Neuronal stem cell (in vitro differentiated cells): ENCODE data around the gene SYT13.

Experiments
- DNase-seq: peaks from one replicate; pipeline ENCODE4 v3.0.0-alpha.2; 2013; ENCODE audit warnings: low spot score
- H2AFZ ChIP-seq: one replicate; pipeline ENCODE4 v1.6.1; 2013; ENCODE audit warnings: mild to moderate bottlenecking, low read length, inconsistent platforms
- H2AK5ac ChIP-seq: 2 replicates; pipeline ENCODE4 v1.6.1; 2013; ENCODE audit warnings: low read depth, mild to moderate bottlenecking, inconsistent platforms, low read length, moderate library complexity, mixed read lengths
- H2BK120ac ChIP-seq: 2 replicates; pipeline ENCODE4 v1.6.1; 2013; ENCODE audit warnings: low read depth, mild to moderate bottlenecking, inconsistent platforms, low read length, moderate library complexity, mixed read lengths
- H2BK12ac ChIP-seq: one replicate; pipeline ENCODE4 v1.6.1; 2013; ENCODE audit warnings: low read length, inconsistent platforms
- H2BK15ac ChIP-seq: 2 replicates; pipeline ENCODE4 v1.6.1; 2013; ENCODE audit warnings: mild to moderate bottlenecking, low read length, inconsistent platforms, mixed read lengths
- H2BK5ac ChIP-seq: one replicate; pipeline ENCODE4 v1.6.1; 2013; ENCODE audit warnings: inconsistent platforms, mild to moderate bottlenecking, low read length, moderate library complexity
- H3K14ac ChIP-seq: one replicate; pipeline ENCODE4 v1.6.1; 2013; ENCODE audit warnings: low read length, inconsistent platforms
- H3K18ac ChIP-seq: 2 replicates; pipeline ENCODE4 v1.6.1; 2013; ENCODE audit warnings: low read length, inconsistent platforms
- H3K23ac ChIP-seq: 2 replicates; pipeline ENCODE4 v1.6.1; 2013; ENCODE audit warnings: low read depth, mild to moderate bottlenecking, mixed read lengths, low read length, inconsistent platforms; ENCODE audit not compliant: poor library complexity
- H3K27ac ChIP-seq: replicated peaks from 3 replicates; pipeline ENCODE4 v1.5.1; 2013; ENCODE audit warnings: low read length, inconsistent platforms
- H3K27me3 ChIP-seq, 3 experiments: 2 replicates each; pipeline ENCODE4 v1.6.1; 2013; ENCODE audit warnings: low read length in 3 of 3, mild to moderate bottlenecking in 2 of 3, inconsistent platforms in 1 of 3, low read depth in 1 of 3, mixed read lengths in 1 of 3, moderate library complexity in 1 of 3; ENCODE audit not compliant: control insufficient read depth in 3 of 3, insufficient read depth in 3 of 3
- H3K36me3 ChIP-seq, 2 donors: replicated peaks in 1 of 2; 2 replicates each; pipeline ENCODE4 v1.6.1; 2013; ENCODE audit warnings: low read length in 2 of 2; ENCODE audit not compliant: control insufficient read depth in 2 of 2, insufficient read depth in 2 of 2
- H3K4ac ChIP-seq: 2 replicates; pipeline ENCODE4 v1.6.1; 2013; ENCODE audit warnings: inconsistent platforms, mild to moderate bottlenecking, low read length, moderate library complexity
- H3K4me1 ChIP-seq, 2 donors: 1 replicate in 1 of 2; 2 replicates in 1 of 2; pipeline ENCODE4 v1.6.1; 2013; ENCODE audit warnings: low read length in 2 of 2, low read depth in 1 of 2; ENCODE audit not compliant: control insufficient read depth in 2 of 2, insufficient read depth in 1 of 2
- H3K4me2 ChIP-seq: one replicate; pipeline ENCODE4 v1.6.1; 2013; ENCODE audit warnings: mild to moderate bottlenecking, low read length, inconsistent platforms; ENCODE audit not compliant: insufficient read depth, poor library complexity, severe bottlenecking
- H3K4me3 ChIP-seq, 2 donors: 2 replicates each; pipeline ENCODE4 v1.5.1; 2013; ENCODE audit warnings: low read length in 2 of 2, mild to moderate bottlenecking in 2 of 2, inconsistent platforms in 1 of 2, moderate library complexity in 1 of 2
- H3K79me1 ChIP-seq: one replicate; pipeline ENCODE4 v1.6.1; 2013; ENCODE audit warnings: low read depth, mild to moderate bottlenecking, inconsistent platforms, low read length, moderate library complexity
- H3K9ac ChIP-seq: one replicate; pipeline ENCODE4 v1.6.1; 2013; ENCODE audit warnings: mild to moderate bottlenecking, low read depth, low read length, inconsistent platforms; ENCODE audit not compliant: poor library complexity
- H3K9me3 ChIP-seq, 2 donors: replicated peaks in 1 of 2; 2 replicates each; pipeline versions ENCODE3 to v1.6.1; 2013; ENCODE audit warnings: low read length in 2 of 2, mild to moderate bottlenecking in 2 of 2, inconsistent platforms in 1 of 2, low read depth in 1 of 2, mixed read lengths in 1 of 2, moderate library complexity in 1 of 2; ENCODE audit not compliant: control insufficient read depth in 2 of 2, insufficient read depth in 1 of 2
- H4K8ac ChIP-seq: one replicate; pipeline ENCODE4 v1.6.1; 2013; ENCODE audit warnings: low read depth, mild to moderate bottlenecking, inconsistent platforms, low read length, moderate library complexity
- H4K91ac ChIP-seq: one replicate; pipeline ENCODE4 v1.6.1; 2013; ENCODE audit warnings: low read length, low read depth, mild to moderate bottlenecking, inconsistent platforms; ENCODE audit not compliant: poor library complexity
- WGBS, 2 donors: extraction: QIAGEN DNeasy Blood & Tissue Kit; methylation state at CpG; one replicate each; pipeline ENCODE4 v1.1.7; 2013; ENCODE audit warnings: missing lambda C conversion rate in 2 of 2, mixed read lengths in 1 of 2; ENCODE audit not compliant: insufficient read length in 2 of 2, insufficient replicate concordance in 1 of 2; ENCODE audit errors: extremely low coverage in 2 of 2; 5-methylcytosine and 5-hydroxymethylcytosine counted together

SYT13 gene

DNA sequence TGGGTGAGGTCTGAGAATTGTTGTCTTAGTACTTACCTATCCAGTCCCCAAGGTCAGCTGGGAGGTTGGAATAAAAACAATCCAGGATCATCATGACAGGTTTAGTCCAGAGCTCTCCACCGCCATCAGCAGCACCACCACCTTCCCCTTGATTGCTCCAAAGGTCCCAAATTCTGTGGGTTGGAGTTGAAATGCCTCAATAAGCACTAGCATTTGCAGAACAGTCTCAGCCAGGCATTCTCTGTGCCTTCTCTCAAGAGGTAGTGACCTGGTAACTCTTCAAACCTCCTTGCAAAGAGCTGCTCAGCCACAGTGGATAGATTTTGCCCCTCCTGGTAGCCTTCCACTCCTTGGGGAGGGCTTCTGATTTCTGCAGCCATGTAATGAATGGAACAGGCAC lies 70.1 kb downstream of the SYT13 start:
- Histone ChIP-seq H3K23ac (no peak overlapping the region), H2AFZ (no peak overlapping the region), H3K9ac (no peak overlapping the region), H4K91ac (no peak overlapping the region), H3K14ac (no peak overlapping the region), H3K27ac (no peak overlapping the region), H4K8ac (no peak overlapping the region), H3K4me1 (no peaks in the 10 kb centered on the region), H2AK5ac (no peak overlapping the region), H3K4ac (no peak overlapping the region), H3K9me3 (no peaks in the 10 kb centered on the region), H2BK15ac (no peak overlapping the region), H3K4me2 (no peak overlapping the region), H2BK12ac (no peak overlapping the region), H3K79me1 (no peaks in the 10 kb centered on the region), H3K27me3 (no peaks in the 10 kb centered on the region), H3K18ac (no peak overlapping the region), H3K4me3 (no peak overlapping the region), H3K36me3 (peaks cover 0 to 5% of the 10 kb centered on the region in 2 donors), H2BK5ac (no peak overlapping the region), H2BK120ac (no peak overlapping the region)
- DNase-seq, result no peak
- WGBS, 2 donors, result no CpG with 5 or more reads among the region's 1 CpG

DNA sequence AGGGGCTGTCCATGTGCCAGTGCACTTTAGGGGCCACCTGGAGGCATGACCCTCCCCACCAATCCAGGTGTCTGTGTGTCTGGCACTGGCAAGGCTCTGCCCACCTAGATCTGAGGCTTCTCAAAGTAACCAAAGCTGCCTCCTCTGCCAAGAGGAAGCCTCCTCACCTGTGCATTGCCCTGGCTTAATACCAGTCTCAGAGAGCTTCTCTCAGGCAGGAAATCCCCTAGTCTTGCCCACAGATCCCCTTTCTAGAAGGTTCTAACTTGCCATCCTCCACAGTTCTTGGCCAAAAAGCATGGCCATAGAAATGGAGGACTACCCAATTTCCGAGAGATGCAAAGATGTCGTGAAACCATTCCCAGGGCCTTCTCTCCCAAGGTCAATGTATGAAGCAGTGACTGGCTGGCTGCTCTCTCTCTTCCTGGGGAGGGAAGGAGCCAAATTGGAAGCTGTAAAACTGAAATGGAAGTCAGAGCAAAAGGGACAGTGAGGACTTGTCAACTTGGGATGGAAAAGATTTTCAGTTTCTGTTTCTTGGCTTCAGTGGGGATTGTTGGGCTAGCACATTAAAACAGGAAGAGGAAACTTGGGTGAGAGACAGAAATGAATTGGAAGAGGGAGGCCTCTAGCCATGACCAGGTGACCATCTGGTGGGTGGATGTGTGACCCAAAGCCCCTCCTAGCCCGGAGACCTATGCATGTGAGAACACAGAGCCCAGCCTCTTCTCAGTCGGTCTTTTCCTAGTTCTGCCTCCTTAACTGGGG lies 70.9 kb downstream of the SYT13 start:
- H3K18ac ChIP-seq, result no peak overlapping the region
- H3K4me2 ChIP-seq, result no peak overlapping the region
- H3K14ac ChIP-seq, result no peak overlapping the region
- H2AK5ac ChIP-seq, result no peak overlapping the region
- no peak overlapping the region for H2BK15ac ChIP-seq
- peaks cover 2 to 4% of the 10 kb centered on the region in 2 donors for H3K4me1 ChIP-seq
- no peak overlapping the region for H2AFZ ChIP-seq
- H3K9ac ChIP-seq, result no peak overlapping the region
- H3K27me3 ChIP-seq, result no peaks in the 10 kb centered on the region
- WGBS, 2 donors, result no CpG with 5 or more reads among the region's 4 CpGs
- H3K23ac ChIP-seq, result no peak overlapping the region
- H3K4me3 ChIP-seq, result no peak overlapping the region
- DNase-seq, result no peak
- no peak overlapping the region for H3K4ac ChIP-seq
- H2BK12ac ChIP-seq, result no peak overlapping the region
- no peak overlapping the region for H2BK120ac ChIP-seq
- H3K27ac ChIP-seq, result no peak overlapping the region
- no peak overlapping the region for H2BK5ac ChIP-seq
- peaks cover 0 to 3% of the 10 kb centered on the region in 2 donors for H3K36me3 ChIP-seq
- no peaks in the 10 kb centered on the region for H3K9me3 ChIP-seq
- H3K79me1 ChIP-seq, result no peaks in the 10 kb centered on the region
- H4K91ac ChIP-seq, result no peak overlapping the region
- no peak overlapping the region for H4K8ac ChIP-seq

DNA sequence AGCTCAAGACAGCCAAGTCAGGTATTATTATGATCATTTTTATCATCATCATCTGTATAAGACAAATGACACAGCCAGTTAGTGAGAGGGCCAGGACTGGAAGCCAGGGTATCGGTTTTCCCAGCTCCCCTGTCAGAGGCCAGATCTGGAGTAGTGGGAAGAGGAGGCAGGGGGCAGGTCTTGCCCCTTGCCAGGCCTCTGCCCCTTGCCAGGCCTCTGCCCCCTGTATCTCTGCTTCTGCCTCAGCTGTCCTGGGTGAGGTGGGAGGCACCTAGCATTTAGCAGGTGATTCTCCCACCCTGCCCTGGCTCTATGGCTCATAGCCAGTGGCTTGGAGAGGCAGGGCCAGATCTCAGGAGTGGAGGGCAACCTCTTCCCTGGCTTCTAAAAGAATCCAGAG lies 72.4 kb downstream of the SYT13 start:
- no peak overlapping the region for H2BK15ac ChIP-seq
- H3K79me1 ChIP-seq, result no peaks in the 10 kb centered on the region
- no peaks in the 10 kb centered on the region for H3K27me3 ChIP-seq
- no peak for DNase-seq
- no peak overlapping the region for H3K4me2 ChIP-seq
- no peak overlapping the region for H3K23ac ChIP-seq
- H4K91ac ChIP-seq, result no peak overlapping the region
- H2BK12ac ChIP-seq, result no peak overlapping the region
- no peak overlapping the region for H3K4me3 ChIP-seq
- no peak overlapping the region for H3K4ac ChIP-seq
- no peak overlapping the region for H3K14ac ChIP-seq
- peaks cover 14 to 15% of the 10 kb centered on the region in 2 donors for H3K4me1 ChIP-seq
- no peak overlapping the region for H4K8ac ChIP-seq
- H2BK120ac ChIP-seq, result no peak overlapping the region
- H3K27ac ChIP-seq, result no peak overlapping the region
- no peak overlapping the region for H2BK5ac ChIP-seq
- no peak overlapping the region for H2AK5ac ChIP-seq
- no peaks in the 10 kb centered on the region for H3K9me3 ChIP-seq
- H3K18ac ChIP-seq, result no peak overlapping the region
- no peak overlapping the region for H2AFZ ChIP-seq
- WGBS, 2 donors, result no CpG with 5 or more reads among the region's 1 CpG
- H3K36me3 ChIP-seq, result peaks cover 0 to 3% of the 10 kb centered on the region in 2 donors
- no peak overlapping the region for H3K9ac ChIP-seq

DNA sequence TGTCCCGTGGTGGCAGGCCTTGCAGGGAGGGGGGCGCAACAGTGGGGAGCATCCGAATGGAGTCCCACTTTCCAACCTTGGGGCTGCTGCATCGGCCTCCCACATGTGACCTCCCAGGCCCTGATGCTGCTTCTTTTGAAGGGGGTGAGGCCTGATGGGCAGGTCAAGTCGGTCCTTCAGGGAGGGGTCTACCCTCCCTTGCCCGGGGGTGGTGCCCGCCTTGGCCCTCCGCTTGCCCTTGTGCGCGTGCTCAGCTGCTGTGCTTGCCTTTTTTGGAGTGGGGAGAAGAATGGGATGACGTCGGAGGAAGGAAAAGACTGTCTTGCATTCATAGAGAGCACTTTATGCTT lies 72.8 kb downstream of the SYT13 start:
- H3K36me3 ChIP-seq, result peaks cover 0 to 3% of the 10 kb centered on the region in 2 donors
- H2BK120ac ChIP-seq, result no peak overlapping the region
- H3K9ac ChIP-seq, result no peak overlapping the region
- DNase-seq, result no peak
- peaks cover 14 to 15% of the 10 kb centered on the region in 2 donors for H3K4me1 ChIP-seq
- peak overlapping the region; percentile 16 for H3K23ac ChIP-seq
- no peak overlapping the region for H3K4me2 ChIP-seq
- H3K18ac ChIP-seq, result peak overlapping the region; percentile 2
- H3K4ac ChIP-seq, result no peak overlapping the region
- H2AK5ac ChIP-seq, result no peak overlapping the region
- H2AFZ ChIP-seq, result no peak overlapping the region
- H4K8ac ChIP-seq, result peak overlapping the region; percentile 52
- no peak overlapping the region for H3K14ac ChIP-seq
- no peak overlapping the region for H3K4me3 ChIP-seq
- H3K27ac ChIP-seq, result no peak overlapping the region
- WGBS, 2 donors, result no CpG with 5 or more reads among the region's 12 CpGs
- no peak overlapping the region for H2BK5ac ChIP-seq
- H2BK12ac ChIP-seq, result no peak overlapping the region
- H4K91ac ChIP-seq, result no peak overlapping the region
- H3K9me3 ChIP-seq, result no peaks in the 10 kb centered on the region
- no peaks in the 10 kb centered on the region for H3K27me3 ChIP-seq
- no peaks in the 10 kb centered on the region for H3K79me1 ChIP-seq
- no peak overlapping the region for H2BK15ac ChIP-seq
